Activated naive CD4-positive, alpha-beta T cell treated with anti-CD3 and anti-CD28 coated beads for 36 hours (primary cell): ENCODE measurements around the gene CACNA2D3. TPM values are rescaled to one million over a fixed set of nuclear protein-coding genes. Genes with fewer than 3 reads are reported as not detected.
"Not testable (repeated sequence)": the region's sequence is repeated elsewhere in the genome, so short reads cannot be mapped to it uniquely, and the experiment has no call there.

Experiments
- CTCF ChIA-PET: fragments of 350-600 bp; sonication (Branson Sonifier 250); formaldehyde crosslinking; loops from one replicate; lab custom pipeline; 2021; ENCODE audit warnings: antibody characterized with exemption; lab: Charles Lee
- DNase-seq: peaks from one replicate; pipeline ENCODE4 v3.0.0-alpha.2; 2020
- H3K27ac Mint-ChIP-seq: one replicate; pipeline ENCODE4 v1.8.0; 2021; ENCODE audit warnings: mild to moderate bottlenecking, mixed read lengths
- H3K27me3 Mint-ChIP-seq: one replicate; pipeline ENCODE4 v1.8.0; 2021; ENCODE audit warnings: low read depth, mixed read lengths
- H3K36me3 Mint-ChIP-seq: one replicate; pipeline ENCODE4 v1.8.0; 2021; ENCODE audit warnings: low read depth, mixed read lengths
- H3K4me1 Mint-ChIP-seq: one replicate; pipeline ENCODE4 v1.8.0; 2021; ENCODE audit warnings: low read depth, mixed read lengths
- H3K4me3 Mint-ChIP-seq: one replicate; pipeline ENCODE4 v1.8.0; 2021; ENCODE audit warnings: mild to moderate bottlenecking, moderate library complexity, mixed read lengths
- H3K9me3 Mint-ChIP-seq: one replicate; pipeline ENCODE4 v1.8.0; 2021; ENCODE audit warnings: mixed read lengths
- intact Hi-C: fragments of 100-400 bp; cut with micrococcal nuclease; formaldehyde crosslinking; loops from one replicate; pipeline ENCODE4 v1.15.1; 2023
- total RNA-seq, 2 experiments: library from RNA; stranded (reverse); gene quantifications; one replicate each; pipeline ENCODE4 v1.2.3, GENCODE V29; 2021

CACNA2D3 gene
- total RNA-seq, 2 experiments from 2014 or later = not detected

DNA sequence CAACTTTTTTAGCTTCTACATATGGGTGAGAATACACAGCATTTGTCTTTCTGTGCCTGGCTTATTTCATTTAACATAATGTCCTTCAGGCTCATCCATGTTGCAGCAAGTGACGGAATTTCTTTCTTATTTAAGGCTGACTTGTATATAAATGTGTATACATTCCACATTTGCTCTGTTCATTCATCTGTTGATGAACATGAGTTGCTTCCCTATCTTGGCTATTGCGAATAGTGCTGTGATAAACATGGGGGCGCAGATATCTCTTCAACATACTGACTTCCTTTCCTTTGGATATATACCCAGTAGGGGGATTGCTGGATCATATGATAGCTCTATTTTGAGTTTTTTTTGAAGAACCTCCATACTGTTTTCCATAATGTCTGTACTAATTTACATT lies 332.5 kb downstream of the CACNA2D3 start:
- intact Hi-C loops = no loop called here

GRCh38 chr3:54458357-54458756 lies 336.0 kb downstream of the CACNA2D3 start:
- H3K9me3 Mint-ChIP-seq = peaks cover 12% of the 10 kb centered on the region
- H3K4me1 Mint-ChIP-seq = no peaks in the 10 kb centered on the region
- DNase-seq = no peak
- no peak overlapping the region for H3K27ac Mint-ChIP-seq
- H3K36me3 Mint-ChIP-seq = no peaks in the 10 kb centered on the region
- intact Hi-C loops = no loop called here
- no peak overlapping the region for H3K4me3 Mint-ChIP-seq
- CTCF ChIA-PET = no interaction called here
- H3K27me3 Mint-ChIP-seq = no peaks in the 10 kb centered on the region

More for the DNA sequence above, 332.5 kb downstream of the CACNA2D3 start:
- DNase-seq = no peak
- CTCF ChIA-PET = no interaction called here
- Mint-ChIP-seq H3K27ac (no peak overlapping the region), H3K9me3 (peaks cover 16% of the 10 kb centered on the region), H3K4me3 (no peak overlapping the region), H3K4me1 (no peaks in the 10 kb centered on the region), H3K36me3 (no peaks in the 10 kb centered on the region), H3K27me3 (no peaks in the 10 kb centered on the region)

DNA sequence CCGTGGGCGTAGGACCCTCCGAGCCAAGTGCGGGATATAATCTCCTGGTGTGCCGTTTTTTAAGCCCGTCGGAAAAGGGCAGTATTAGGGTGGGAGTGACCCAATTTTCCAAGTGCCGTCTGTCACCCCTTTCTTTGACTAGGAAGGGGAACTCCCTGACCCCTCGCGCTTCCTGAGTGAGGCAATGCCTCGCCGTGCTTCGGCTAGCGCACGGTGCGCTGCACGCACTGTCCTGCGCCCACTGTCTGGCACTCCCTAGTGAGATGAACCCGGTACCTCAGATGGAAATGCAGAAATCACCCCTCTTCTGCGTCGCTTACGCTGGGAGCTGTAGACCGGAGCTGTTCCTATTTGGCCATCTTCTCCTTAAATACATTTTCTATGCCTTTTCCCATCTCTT lies 342.2 kb downstream of the CACNA2D3 start:
- intact Hi-C loops, H3K27me3 Mint-ChIP-seq, CTCF ChIA-PET, H3K4me1 Mint-ChIP-seq, H3K4me3 Mint-ChIP-seq, H3K27ac Mint-ChIP-seq, DNase-seq, H3K36me3 Mint-ChIP-seq: not testable (repeated sequence)
- H3K9me3 Mint-ChIP-seq = peaks cover 11% of the 10 kb centered on the region

- intact Hi-C loops = no loop called here
- Mint-ChIP-seq H3K36me3 (peaks cover 1% of the 10 kb centered on the region), H3K27me3 (no peaks in the 10 kb centered on the region), H3K9me3 (peaks cover 20% of the 10 kb centered on the region), H3K27ac (no peak overlapping the region), H3K4me3 (no peak overlapping the region), H3K4me1 (no peaks in the 10 kb centered on the region)
- CTCF ChIA-PET = no interaction called here
- DNase-seq = no peak
Measured at GRCh38 chr3:54476891-54477290, 354.5 kb downstream of the CACNA2D3 start.

DNA sequence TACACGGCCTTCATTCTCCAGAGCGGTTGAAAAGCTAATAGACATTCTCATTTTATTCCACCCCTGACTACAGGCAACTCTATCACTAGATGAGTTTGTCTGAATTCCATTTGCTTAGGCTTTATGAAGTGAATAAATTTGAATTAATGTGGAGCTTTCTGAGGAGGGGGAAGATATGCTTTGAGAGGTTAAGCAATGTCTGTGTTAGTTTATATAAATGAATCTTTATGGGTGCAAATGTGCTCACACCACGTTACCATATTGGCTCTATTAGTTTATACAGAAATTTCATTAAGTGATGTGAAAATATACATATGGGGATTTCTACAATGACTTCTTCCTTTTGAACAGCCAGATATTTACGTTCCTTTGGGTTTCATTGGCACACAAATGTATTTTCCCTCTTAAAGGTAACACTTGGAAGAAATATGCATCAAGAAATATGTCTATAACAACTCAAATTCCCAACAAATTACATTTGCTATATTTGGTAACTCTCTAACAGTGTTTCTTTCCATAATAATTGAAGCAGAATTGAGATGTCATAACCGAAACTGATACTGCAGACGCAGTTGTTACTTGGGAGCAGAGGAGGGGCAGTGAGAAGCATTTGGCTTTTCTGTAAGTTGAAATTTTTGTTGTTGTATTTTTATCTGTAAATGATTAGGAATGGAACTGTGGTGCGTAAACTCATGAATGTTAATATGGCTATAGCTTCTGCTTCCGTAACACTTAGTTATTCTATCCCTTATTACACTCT lies 359.4 kb downstream of the CACNA2D3 start:
- CTCF ChIA-PET = no interaction called here
- H3K27ac Mint-ChIP-seq = no peak overlapping the region

GRCh38 chr3:54484334-54484733 lies 362.0 kb downstream of the CACNA2D3 start:
- CTCF ChIA-PET = no interaction called here
- H3K9me3 Mint-ChIP-seq = no peaks in the 10 kb centered on the region
- intact Hi-C loops = no loop called here
- H3K27ac Mint-ChIP-seq = no peak overlapping the region
- no peaks in the 10 kb centered on the region for H3K36me3 Mint-ChIP-seq
- no peaks in the 10 kb centered on the region for H3K4me1 Mint-ChIP-seq
- no peaks in the 10 kb centered on the region for H3K27me3 Mint-ChIP-seq
- H3K4me3 Mint-ChIP-seq = no peak overlapping the region
- no peak for DNase-seq

More for the DNA sequence above, 359.4 kb downstream of the CACNA2D3 start:
- H3K4me3 Mint-ChIP-seq = no peak overlapping the region
- H3K27me3 Mint-ChIP-seq = no peaks in the 10 kb centered on the region
- H3K36me3 Mint-ChIP-seq = no peaks in the 10 kb centered on the region
- intact Hi-C loops = no loop called here
- no peak for DNase-seq
- peaks cover 4% of the 10 kb centered on the region for H3K9me3 Mint-ChIP-seq
- no peaks in the 10 kb centered on the region for H3K4me1 Mint-ChIP-seq

GRCh38 chr3:54486317-54486716 lies 364.0 kb downstream of the CACNA2D3 start:
- no peak for DNase-seq
- Mint-ChIP-seq H3K9me3 (no peaks in the 10 kb centered on the region), H3K27ac (no peak overlapping the region), H3K27me3 (no peaks in the 10 kb centered on the region), H3K4me3 (no peak overlapping the region), H3K36me3 (no peaks in the 10 kb centered on the region), H3K4me1 (no peaks in the 10 kb centered on the region)
- CTCF ChIA-PET = no interaction called here
- intact Hi-C loops = no loop called here

DNA sequence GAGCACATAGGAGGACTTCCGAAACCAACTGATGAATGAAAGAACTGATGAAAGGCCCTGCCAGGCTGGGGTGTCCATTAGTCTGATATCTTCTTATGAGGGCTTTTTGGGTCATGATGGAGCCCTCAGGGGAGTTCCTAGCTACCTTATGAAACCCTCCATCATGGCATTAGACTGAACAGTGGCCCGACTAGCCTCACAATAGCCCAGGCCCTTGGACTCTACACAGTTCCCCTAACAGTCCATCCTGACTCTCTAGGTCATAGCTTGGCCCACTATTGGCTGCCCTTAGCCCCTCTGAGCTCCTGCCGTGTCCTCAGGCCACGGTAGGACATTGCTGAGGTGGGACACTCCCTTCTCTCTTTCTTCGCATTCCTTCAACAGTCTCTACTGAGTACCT lies 365.9 kb downstream of the CACNA2D3 start:
- CTCF ChIA-PET = no interaction called here
- no peaks in the 10 kb centered on the region for H3K36me3 Mint-ChIP-seq
- no peak for DNase-seq
- no peak overlapping the region for H3K4me3 Mint-ChIP-seq
- no peaks in the 10 kb centered on the region for H3K9me3 Mint-ChIP-seq
- no peaks in the 10 kb centered on the region for H3K4me1 Mint-ChIP-seq
- no peaks in the 10 kb centered on the region for H3K27me3 Mint-ChIP-seq
- intact Hi-C loops = no loop called here
- H3K27ac Mint-ChIP-seq = no peak overlapping the region

GRCh38 chr3:54494209-54494608 lies 371.9 kb downstream of the CACNA2D3 start:
- intact Hi-C loops = no loop called here
- H3K36me3 Mint-ChIP-seq = no peaks in the 10 kb centered on the region
- CTCF ChIA-PET = interaction anchor here (0.5 kb wide), 1 partner anchor 832 kb away, joined by 3 read pairs; no protein-coding TSS in a partner anchor
- no peak overlapping the region for H3K27ac Mint-ChIP-seq
- no peaks in the 10 kb centered on the region for H3K4me1 Mint-ChIP-seq
- DNase-seq = no peak
- no peak overlapping the region for H3K4me3 Mint-ChIP-seq
- no peaks in the 10 kb centered on the region for H3K27me3 Mint-ChIP-seq
- peaks cover 13% of the 10 kb centered on the region for H3K9me3 Mint-ChIP-seq

GRCh38 chr3:54506603-54507002 lies 384.3 kb downstream of the CACNA2D3 start:
- CTCF ChIA-PET = no interaction called here
- Mint-ChIP-seq H3K9me3 (no peaks in the 10 kb centered on the region), H3K27ac (no peak overlapping the region), H3K36me3 (no peaks in the 10 kb centered on the region), H3K4me1 (no peaks in the 10 kb centered on the region), H3K27me3 (peaks cover 3% of the 10 kb centered on the region), H3K4me3 (no peak overlapping the region)
- intact Hi-C loops = no loop called here
- no peak for DNase-seq

DNA sequence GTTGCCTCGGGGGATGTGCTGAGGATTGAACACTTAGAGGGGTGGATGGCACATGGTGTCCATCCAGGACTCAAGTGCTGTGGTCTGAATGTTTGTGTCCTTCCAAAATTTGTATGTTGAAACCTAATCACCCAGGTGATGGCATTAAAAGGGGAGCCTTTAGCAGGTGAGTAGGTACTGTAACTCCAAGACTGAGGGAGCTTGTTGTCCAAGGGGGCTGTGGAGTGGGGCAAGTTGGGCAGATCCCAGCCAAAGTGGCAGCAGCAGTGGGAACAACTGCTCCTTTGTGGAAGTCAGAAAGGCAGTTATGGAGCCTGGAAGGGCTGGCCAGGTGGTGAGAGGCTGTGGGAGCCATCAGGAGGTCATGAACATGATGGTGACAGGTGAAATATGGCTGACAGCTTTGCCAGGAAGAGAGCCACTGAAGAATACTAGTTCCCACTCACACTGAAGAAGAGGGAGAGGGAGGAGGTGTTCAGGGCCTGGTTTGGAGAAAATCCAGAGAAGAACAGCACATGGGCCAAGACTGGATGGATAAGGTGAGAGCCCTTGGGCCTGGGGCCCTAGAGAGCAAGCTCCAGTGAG lies 385.6 kb downstream of the CACNA2D3 start:
- intact Hi-C loops = no loop called here
- DNase-seq = no peak
- CTCF ChIA-PET = no interaction called here
- Mint-ChIP-seq H3K27ac (no peak overlapping the region), H3K4me3 (no peak overlapping the region), H3K27me3 (peaks cover 3% of the 10 kb centered on the region), H3K36me3 (no peaks in the 10 kb centered on the region), H3K4me1 (no peaks in the 10 kb centered on the region), H3K9me3 (peaks cover 1% of the 10 kb centered on the region)

GRCh38 chr3:54510506-54510905 lies 388.2 kb downstream of the CACNA2D3 start:
- H3K36me3 Mint-ChIP-seq = no peaks in the 10 kb centered on the region
- H3K4me1 Mint-ChIP-seq = no peaks in the 10 kb centered on the region
- DNase-seq = no peak
- peaks cover 3% of the 10 kb centered on the region for H3K27me3 Mint-ChIP-seq
- H3K4me3 Mint-ChIP-seq = no peak overlapping the region
- no peak overlapping the region for H3K27ac Mint-ChIP-seq
- CTCF ChIA-PET = no interaction called here
- intact Hi-C loops = no loop called here
- H3K9me3 Mint-ChIP-seq = peaks cover 1% of the 10 kb centered on the region

- Mint-ChIP-seq H3K36me3 (no peaks in the 10 kb centered on the region), H3K27me3 (peaks cover 3% of the 10 kb centered on the region), H3K9me3 (peaks cover 1% of the 10 kb centered on the region), H3K27ac (no peak overlapping the region), H3K4me1 (no peaks in the 10 kb centered on the region), H3K4me3 (no peak overlapping the region)
- DNase-seq = no peak
- CTCF ChIA-PET = no interaction called here
- intact Hi-C loops = no loop called here
Measured at GRCh38 chr3:54511766-54512365, 389.5 kb downstream of the CACNA2D3 start.
